HK-2 (cell line): ENCODE measurements around the gene IGF1R.

Source experiments
- DNase-seq: peaks from one replicate; pipeline ENCODE4 v3.0.0-alpha.2; 2018; ENCODE audit not compliant: unreplicated experiment

Gene IGF1R

GRCh38 chr15:98725874-98726273 lies 77.5 kb downstream of the IGF1R start:
- no peak for DNase-seq

GRCh38 chr15:98727115-98728040 lies 79.0 kb downstream of the IGF1R start:
- DNase-seq: peak; percentile 87

GRCh38 chr15:98728082-98728810 lies 79.9 kb downstream of the IGF1R start:
- no peak for DNase-seq

- no peak for DNase-seq
Measured at GRCh38 chr15:98728811-98729160, 80.4 kb downstream of the IGF1R start.

GRCh38 chr15:98729446-98730042 lies 81.2 kb downstream of the IGF1R start:
- no peak for DNase-seq

GRCh38 chr15:98730860-98731711 lies 82.7 kb downstream of the IGF1R start:
- no peak for DNase-seq

GRCh38 chr15:98731712-98732450 lies 83.5 kb downstream of the IGF1R start:
- DNase-seq: no peak

- no peak for DNase-seq
Measured at GRCh38 chr15:98733098-98733497, 84.8 kb downstream of the IGF1R start.

- DNase-seq: no peak
Measured at GRCh38 chr15:98734466-98735199, 86.3 kb downstream of the IGF1R start.

- no peak for DNase-seq
Measured at GRCh38 chr15:98735304-98735703, 87.0 kb downstream of the IGF1R start.

- no peak for DNase-seq
Measured at GRCh38 chr15:98735895-98736617, 87.7 kb downstream of the IGF1R start.

GRCh38 chr15:98737159-98737558 lies 88.8 kb downstream of the IGF1R start:
- DNase-seq: no peak

- no peak for DNase-seq
Measured at GRCh38 chr15:98737721-98738120, 89.4 kb downstream of the IGF1R start.

- peak; percentile 47 for DNase-seq
Measured at GRCh38 chr15:98738689-98739401, 90.5 kb downstream of the IGF1R start.

GRCh38 chr15:98740295-98740694 lies 92.0 kb downstream of the IGF1R start:
- no peak for DNase-seq

GRCh38 chr15:98740963-98741362 lies 92.6 kb downstream of the IGF1R start:
- no peak for DNase-seq

GRCh38 chr15:98743177-98743576 lies 94.8 kb downstream of the IGF1R start:
- DNase-seq: no peak

- DNase-seq: no peak
Measured at GRCh38 chr15:98744506-98744905, 96.2 kb downstream of the IGF1R start.

GRCh38 chr15:98745179-98745578 lies 96.8 kb downstream of the IGF1R start:
- no peak for DNase-seq
